Muscle layer of duodenum (tissue), 2 donors: ENCODE data around the gene ARHGAP8.

ENCODE experiments used
- H3K27ac ChIP-seq: one replicate; pipeline ENCODE4 v1.7.0; 2013; ENCODE audit warnings: mild to moderate bottlenecking, low read length
- H3K27me3 ChIP-seq: one replicate; pipeline ENCODE4 v1.7.0; 2013; ENCODE audit warnings: low read depth, mild to moderate bottlenecking, control low read depth, low read length
- H3K36me3 ChIP-seq, 2 donors: one replicate each; pipeline ENCODE4 v1.7.0; 2013; ENCODE audit warnings: low read length in 2 of 2, control low read depth in 1 of 2, mild to moderate bottlenecking in 1 of 2; ENCODE audit not compliant: insufficient read depth in 2 of 2, control insufficient read depth in 1 of 2
- H3K4me1 ChIP-seq, 2 donors: one replicate each; pipeline ENCODE4 v1.7.0; 2013; ENCODE audit warnings: low read length in 2 of 2, mild to moderate bottlenecking in 2 of 2, control low read depth in 1 of 2, moderate library complexity in 1 of 2; ENCODE audit not compliant: insufficient read depth in 2 of 2, control insufficient read depth in 1 of 2
- H3K4me3 ChIP-seq, 2 donors: one replicate each; pipeline ENCODE4 v1.7.0; 2013; ENCODE audit warnings: low read length in 2 of 2, low read depth in 1 of 2, mild to moderate bottlenecking in 1 of 2
- H3K9me3 ChIP-seq, 2 donors: one replicate each; pipeline ENCODE4 v1.7.0; 2013; ENCODE audit warnings: low read length in 2 of 2, control low read depth in 1 of 2, mild to moderate bottlenecking in 1 of 2; ENCODE audit not compliant: control insufficient read depth in 1 of 2
- donor health status: healthy.

The ARHGAP8 gene

DNA sequence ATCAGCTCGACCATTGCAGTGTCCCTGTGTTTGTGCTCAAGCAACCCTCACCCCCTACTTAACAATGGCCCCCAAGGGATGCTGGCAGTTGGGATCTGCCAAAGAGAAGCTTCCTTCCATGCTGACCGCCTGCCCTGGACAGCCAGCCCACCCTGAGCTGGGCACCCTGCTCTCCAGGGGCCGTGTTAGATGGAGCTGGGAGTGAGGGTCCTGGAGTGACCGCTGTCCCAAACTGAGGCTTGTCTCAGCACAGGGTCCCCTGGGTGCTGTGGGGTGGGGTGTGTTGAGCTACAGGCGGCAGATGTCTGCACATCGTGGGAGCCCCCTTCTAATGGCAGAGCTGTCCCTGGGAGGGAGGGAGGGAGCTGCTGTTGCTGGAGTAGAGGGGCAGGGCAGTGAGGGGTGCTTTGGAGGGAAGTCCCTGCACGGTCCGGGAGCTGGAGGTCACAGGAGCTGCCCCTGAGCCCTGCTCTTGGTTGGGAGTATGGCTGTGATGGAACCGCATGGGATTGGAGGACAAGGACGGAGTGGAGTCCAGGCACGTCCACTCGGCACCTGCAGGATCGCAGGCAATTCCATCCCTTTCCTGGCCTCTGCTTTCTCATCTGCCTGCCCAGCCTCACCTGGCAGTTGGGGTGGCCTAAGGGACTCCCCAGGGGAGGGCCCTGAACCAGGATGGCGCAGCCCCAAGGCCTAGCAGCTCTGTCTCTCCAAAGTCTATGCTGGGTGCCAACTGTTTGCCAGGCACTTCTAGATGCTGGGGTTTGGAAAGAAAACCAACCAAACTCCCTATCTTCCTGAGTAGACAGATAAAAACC is 126.3 kb downstream of the ARHGAP8 start:
- Histone ChIP-seq H3K27ac (no peak overlapping the region), H3K4me3 (no peak overlapping the region), H3K4me1 (no peaks in the 10 kb centered on the region), H3K27me3 (no peaks in the 10 kb centered on the region), H3K9me3 (peaks cover 0 to 15% of the 10 kb centered on the region in 2 donors), H3K36me3 (no peaks in the 10 kb centered on the region)

DNA sequence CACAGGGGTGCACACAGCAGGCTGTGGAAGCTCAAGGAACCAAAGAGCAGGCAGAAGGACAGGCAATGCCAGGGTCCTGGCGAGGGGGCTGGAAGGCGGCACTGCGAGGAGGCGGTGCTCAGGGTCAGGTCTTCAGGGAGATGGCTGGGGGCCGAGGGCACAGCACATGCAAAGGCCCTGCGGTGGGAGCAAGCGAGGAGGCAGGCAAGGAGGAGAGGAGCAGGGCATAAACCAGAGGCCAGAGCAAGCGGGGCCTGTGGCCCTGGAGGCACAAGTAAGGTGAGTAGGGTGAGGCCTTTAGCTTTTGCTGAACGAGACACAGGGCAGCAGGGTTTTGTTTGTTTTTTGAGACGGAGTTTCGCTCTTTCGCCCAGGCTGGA is 126.9 kb downstream of the ARHGAP8 start:
- no peak overlapping the region for H3K4me3 ChIP-seq
- no peaks in the 10 kb centered on the region for H3K36me3 ChIP-seq
- no peak overlapping the region for H3K27ac ChIP-seq
- H3K27me3 ChIP-seq: no peaks in the 10 kb centered on the region
- H3K9me3 ChIP-seq: peaks cover 0 to 15% of the 10 kb centered on the region in 2 donors
- no peaks in the 10 kb centered on the region for H3K4me1 ChIP-seq

DNA sequence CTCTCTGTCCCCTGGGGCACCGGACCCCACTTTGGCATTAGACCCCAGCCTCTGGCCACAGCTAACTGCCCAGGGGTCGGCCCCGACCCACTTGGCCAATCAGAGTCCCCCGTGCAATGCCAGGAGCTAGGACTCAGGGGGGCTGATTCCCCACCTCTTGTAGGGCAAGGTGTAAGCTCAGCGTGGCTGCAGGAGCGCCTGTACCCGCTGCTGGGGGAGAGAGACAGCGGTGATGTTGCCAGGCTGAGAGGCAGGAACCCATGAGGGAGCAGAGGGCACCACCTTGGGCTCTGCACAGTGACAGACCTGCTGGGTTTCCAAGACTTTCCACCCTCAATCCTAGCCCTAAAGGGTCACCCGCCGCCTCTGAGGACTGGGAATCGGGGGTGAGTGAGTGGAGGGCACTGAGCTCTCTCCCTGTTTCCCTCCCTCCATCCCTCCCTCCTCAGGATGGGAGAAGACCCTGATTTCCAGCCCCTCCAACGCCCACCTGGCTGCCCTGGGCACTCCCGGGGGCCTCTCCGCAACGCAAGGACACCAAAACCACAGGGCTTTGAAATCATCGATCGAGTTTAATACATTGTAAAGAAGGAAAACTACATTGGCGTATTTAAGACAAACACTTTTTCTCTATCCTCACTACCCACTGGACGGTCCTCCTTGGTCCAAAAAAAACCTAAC is 128.4 kb downstream of the ARHGAP8 start:
- Histone ChIP-seq H3K9me3 (peaks cover 0 to 15% of the 10 kb centered on the region in 2 donors), H3K4me1 (no peaks in the 10 kb centered on the region), H3K27ac (no peak overlapping the region), H3K27me3 (no peaks in the 10 kb centered on the region), H3K4me3 (no peak overlapping the region), H3K36me3 (no peaks in the 10 kb centered on the region)

DNA sequence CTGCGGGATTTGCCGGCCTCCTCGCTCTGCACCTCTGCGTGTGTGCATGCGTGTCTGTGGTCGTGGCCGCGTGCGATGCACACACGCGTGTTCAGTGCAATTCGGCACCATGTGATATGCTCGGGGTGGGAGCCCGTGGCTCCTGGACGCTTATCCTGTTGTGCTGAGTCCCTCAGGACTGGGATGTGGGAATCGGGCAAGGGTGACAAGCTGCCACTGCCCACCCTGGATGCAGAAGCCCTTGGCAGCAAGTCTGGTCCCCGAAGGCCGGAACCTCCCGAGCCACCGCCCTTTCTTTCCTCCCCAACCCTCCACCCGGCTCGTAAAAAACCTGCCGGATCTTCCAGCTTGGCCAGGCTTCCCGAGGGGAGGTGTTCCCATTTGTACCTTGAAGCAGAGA is 129.2 kb downstream of the ARHGAP8 start:
- no peaks in the 10 kb centered on the region for H3K27me3 ChIP-seq
- no peaks in the 10 kb centered on the region for H3K4me1 ChIP-seq
- peaks cover 0 to 12% of the 10 kb centered on the region in 2 donors for H3K9me3 ChIP-seq
- H3K36me3 ChIP-seq: no peaks in the 10 kb centered on the region
- H3K4me3 ChIP-seq: no peak overlapping the region
- no peak overlapping the region for H3K27ac ChIP-seq

DNA sequence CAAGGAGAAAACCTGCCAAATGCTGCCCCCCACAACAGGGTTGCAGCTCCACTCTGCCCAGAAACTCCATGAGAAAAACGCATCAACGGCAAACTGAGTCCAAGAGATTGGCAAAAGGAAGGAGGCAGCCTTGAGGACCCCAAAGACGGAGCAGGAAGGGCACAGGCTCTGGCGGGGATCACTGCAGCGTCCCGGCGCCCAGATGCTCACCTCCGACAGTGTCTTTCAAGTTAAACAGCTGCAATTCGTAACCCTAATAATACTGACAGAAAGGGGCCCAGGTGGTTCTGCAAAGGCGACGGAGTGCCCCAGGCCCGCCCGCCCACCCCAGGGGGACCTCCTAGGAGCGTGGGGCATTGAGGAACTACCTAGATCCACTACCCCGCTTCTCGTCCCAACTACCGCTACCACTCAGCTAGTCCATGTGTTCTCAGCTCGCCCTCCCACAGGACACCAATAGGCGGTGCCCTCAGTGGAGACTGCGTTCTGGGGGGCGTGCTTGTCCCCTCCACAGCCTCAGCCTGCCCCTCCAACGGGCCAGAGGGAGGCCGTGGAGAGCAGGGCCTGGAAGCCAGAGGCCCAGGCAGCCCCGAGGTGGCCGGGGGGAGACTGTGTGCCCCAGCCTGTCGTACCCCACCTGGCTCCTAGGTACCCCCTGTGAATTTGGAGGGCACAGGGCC is 130.0 kb downstream of the ARHGAP8 start:
- Histone ChIP-seq H3K27me3 (no peaks in the 10 kb centered on the region), H3K36me3 (no peaks in the 10 kb centered on the region), H3K4me3 (no peak overlapping the region), H3K27ac (no peak overlapping the region), H3K9me3 (peaks cover 0 to 5% of the 10 kb centered on the region in 2 donors), H3K4me1 (no peaks in the 10 kb centered on the region)

GRCh38 chr22:44883011-44883421 is 130.6 kb downstream of the ARHGAP8 start:
- Histone ChIP-seq H3K4me3 (no peak overlapping the region), H3K4me1 (no peaks in the 10 kb centered on the region), H3K36me3 (no peaks in the 10 kb centered on the region), H3K9me3 (peaks cover 0 to 1% of the 10 kb centered on the region in 2 donors), H3K27ac (no peak overlapping the region), H3K27me3 (no peaks in the 10 kb centered on the region)

- Histone ChIP-seq H3K27ac (no peak overlapping the region), H3K36me3 (no peaks in the 10 kb centered on the region), H3K4me3 (no peak overlapping the region), H3K9me3 (no peaks in the 10 kb centered on the region), H3K27me3 (no peaks in the 10 kb centered on the region), H3K4me1 (no peaks in the 10 kb centered on the region)
These were observed 132.2 kb downstream of the ARHGAP8 start for GRCh38 chr22:44884562-44884961.

DNA sequence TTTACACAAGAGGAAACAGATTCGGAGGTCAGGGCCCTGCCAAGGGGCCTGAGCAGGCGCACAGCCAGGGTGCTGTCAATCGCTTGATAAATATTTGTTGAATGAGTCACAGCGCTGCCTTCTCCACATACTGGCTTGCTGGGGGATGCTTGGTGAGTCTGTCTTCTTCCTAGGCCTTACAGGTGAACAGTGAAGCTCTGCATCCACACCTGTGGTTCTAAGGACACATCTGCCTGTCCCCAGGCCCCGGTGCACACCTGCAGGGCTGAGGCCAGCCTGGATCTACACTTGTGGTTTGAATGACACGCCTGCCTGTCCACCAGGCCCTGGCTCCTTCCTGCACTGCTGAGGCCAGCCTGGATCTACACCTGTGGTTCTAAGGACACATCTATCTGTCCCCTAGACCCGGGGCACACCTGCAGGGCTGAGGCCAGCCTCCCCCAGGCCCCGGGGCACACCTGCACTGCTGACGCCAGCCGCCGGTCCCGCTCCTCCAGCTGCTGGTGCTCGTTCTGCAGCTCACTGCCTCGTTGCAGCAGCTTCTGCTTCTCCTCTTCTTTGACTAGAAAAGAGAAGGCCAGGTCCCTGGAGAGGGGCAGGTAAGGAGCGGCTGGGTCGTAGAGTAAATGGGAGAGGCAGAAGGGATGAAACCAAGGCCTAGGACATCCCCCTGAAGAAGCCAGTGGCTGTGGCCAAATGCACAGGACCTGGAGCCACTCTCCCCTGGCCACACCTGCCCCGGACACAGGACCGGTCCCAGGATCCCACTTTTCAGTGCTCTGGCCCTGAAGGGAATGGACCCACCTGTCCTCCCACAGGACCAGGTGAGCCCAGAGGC is 132.8 kb downstream of the ARHGAP8 start:
- Histone ChIP-seq H3K27ac (no peak overlapping the region), H3K4me3 (no peak overlapping the region), H3K27me3 (no peaks in the 10 kb centered on the region)

GRCh38 chr22:44885806-44886360 is 133.5 kb downstream of the ARHGAP8 start:
- Histone ChIP-seq H3K4me1 (no peaks in the 10 kb centered on the region), H3K9me3 (no peaks in the 10 kb centered on the region), H3K27me3 (no peaks in the 10 kb centered on the region), H3K4me3 (no peak overlapping the region), H3K36me3 (no peaks in the 10 kb centered on the region), H3K27ac (no peak overlapping the region)

More for the DNA sequence above, 132.8 kb downstream of the ARHGAP8 start:
- Histone ChIP-seq H3K9me3 (no peaks in the 10 kb centered on the region), H3K36me3 (no peaks in the 10 kb centered on the region), H3K4me1 (no peaks in the 10 kb centered on the region)

- H3K4me1 ChIP-seq: no peaks in the 10 kb centered on the region
- H3K9me3 ChIP-seq: no peaks in the 10 kb centered on the region
- no peak overlapping the region for H3K4me3 ChIP-seq
- H3K27ac ChIP-seq: no peak overlapping the region
- no peaks in the 10 kb centered on the region for H3K36me3 ChIP-seq
- no peaks in the 10 kb centered on the region for H3K27me3 ChIP-seq
These were observed 135.6 kb downstream of the ARHGAP8 start for GRCh38 chr22:44887941-44888366.
